DMS79 treated with DMSO at 0.1 percent for 48 hours (cell line): Measurements from ENCODE around the gene ZNF74.
"Not testable (repeated sequence)": the region's sequence is repeated elsewhere in the genome, so short reads cannot be mapped to it uniquely, and the experiment has no call there.

Source experiments
- DNase-seq: peaks from one replicate; lab custom pipeline; 2025; lab: John Stamatoyannopoulos, UW

Gene ZNF74

GRCh38 chr22:20446383-20446970 lies 52.5 kb downstream of the ZNF74 start:
- DNase-seq: no peak

- no peak for DNase-seq
Observed at GRCh38 chr22:20448630-20449029, 54.7 kb downstream of the ZNF74 start.

DNA sequence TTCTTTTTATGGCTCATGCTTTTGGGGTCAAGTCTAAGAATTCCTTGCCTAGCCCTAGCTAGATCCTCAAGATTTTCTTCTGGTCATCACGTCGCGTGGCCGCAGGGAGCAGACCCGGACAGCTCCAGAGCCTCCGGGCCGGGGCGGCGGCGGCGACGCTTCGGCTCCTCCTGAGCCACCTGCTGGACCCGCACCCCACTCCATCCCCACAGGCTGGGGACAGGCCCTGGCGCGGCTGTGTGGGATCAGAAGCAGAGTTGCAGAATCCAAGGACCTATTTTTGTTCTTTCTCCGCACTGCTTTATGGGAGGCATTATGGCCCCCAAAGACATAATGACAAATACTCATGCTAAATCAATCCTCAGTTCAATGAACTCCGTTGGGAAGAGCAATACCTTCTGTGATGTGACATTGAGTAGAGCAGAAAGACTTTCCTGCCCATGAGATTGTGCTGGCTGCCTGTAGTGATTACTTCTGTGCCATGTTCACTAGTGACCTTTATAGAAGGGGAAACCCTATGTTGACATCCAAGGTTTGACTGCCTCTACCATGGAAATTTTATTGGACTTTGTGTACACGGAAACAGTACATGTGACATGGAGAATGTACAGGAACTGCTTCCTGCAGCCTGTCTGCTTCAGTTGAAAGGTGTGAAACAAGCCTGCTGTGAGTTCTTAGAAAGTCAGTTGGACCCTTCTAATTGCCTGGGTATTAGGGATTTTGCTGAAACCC lies 56.0 kb downstream of the ZNF74 start:
- DNase-seq: no peak

DNA sequence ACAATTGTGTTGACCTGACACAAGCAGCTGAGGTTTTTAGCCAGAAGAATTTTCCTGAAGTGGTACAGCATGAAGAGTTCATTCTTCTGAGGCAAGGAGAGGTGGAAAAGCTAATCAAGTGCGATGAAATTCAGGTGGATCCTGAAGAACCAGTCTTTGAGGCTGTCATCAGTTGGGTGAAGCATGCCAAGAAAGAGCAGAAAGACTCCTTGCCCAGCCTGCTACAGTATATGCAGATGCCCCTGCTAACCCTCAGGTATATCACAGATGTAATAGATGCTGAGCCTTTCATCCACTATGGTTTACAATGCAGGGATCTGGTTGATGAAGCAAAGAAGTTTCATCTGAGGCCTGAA lies 56.6 kb downstream of the ZNF74 start:
- DNase-seq: no peak

- DNase-seq: not testable (repeated sequence)
Observed at GRCh38 chr22:20451129-20451778, 57.3 kb downstream of the ZNF74 start.

GRCh38 chr22:20451920-20452319 lies 58.0 kb downstream of the ZNF74 start:
- no peak for DNase-seq

DNA sequence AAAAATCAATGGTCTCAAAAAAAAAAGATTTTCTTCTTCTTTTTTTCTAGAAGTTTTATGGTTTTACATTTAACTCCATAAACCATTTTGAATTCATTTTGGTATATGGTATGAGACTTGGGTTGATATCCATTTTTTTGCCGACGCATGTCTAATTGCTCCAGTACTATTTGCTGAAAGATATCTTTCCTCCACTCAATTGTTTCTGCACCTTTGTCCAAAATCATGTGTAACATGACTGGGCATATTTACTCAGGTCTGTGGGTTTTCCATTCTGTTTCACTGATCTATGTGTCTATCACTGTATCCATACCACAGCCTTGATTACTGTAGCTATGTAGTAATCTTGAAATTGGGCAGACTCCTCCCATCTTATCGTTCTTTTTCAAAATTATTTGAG lies 59.3 kb downstream of the ZNF74 start:
- no peak for DNase-seq

DNA sequence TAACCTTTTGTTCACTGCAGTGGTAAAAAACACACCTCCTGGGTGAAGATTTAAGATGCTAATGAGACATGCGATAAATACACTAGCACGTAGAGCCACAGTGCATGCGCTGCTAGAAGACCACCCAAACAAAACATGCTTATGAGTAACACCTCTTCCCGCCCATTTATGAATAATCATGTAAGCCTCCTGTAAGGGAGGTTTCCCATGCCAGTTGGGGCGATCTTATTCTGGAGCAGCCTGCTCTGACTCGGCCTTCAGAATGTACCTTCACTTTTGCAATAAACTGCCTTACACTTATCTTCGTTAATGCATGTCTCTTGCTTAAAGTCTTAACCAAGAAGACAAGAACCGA lies 61.7 kb downstream of the ZNF74 start:
- DNase-seq: no peak

- peak; percentile 61 for DNase-seq
Observed at GRCh38 chr22:20456064-20456721, 62.2 kb downstream of the ZNF74 start.

DNA sequence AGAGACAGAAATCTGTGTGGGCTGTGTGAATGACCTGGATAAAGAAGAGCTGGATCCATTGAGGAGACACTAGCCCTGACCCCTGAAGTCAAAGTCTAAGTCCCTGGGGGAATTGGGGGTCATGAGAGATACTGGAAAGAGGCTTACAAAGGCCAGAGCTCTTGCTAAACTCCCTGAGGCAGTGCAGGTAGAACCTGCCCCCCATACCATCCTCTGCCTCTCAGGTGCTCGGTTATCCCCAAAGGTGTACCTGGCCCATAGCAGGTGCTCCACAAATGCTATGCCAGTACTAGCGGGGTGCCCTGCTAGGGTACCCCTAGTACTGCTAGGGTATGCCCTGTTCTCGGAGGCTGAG lies 62.7 kb downstream of the ZNF74 start:
- DNase-seq: no peak

- DNase-seq: no peak
Observed at GRCh38 chr22:20457506-20458240, 63.7 kb downstream of the ZNF74 start.
